H9 (cell line): ENCODE measurements around the gene WDR89. TPM values are rescaled to one million over a fixed set of nuclear protein-coding genes. Genes with fewer than 3 reads are reported as not detected.

Experiments used
- DNase-seq: peaks from one replicate; pipeline ENCODE4 v3.0.0-alpha.2; 2017
- H2AFZ ChIP-seq: one replicate; pipeline ENCODE4 v1.6.1; 2013; ENCODE audit warnings: mild to moderate bottlenecking, low read length, control low read depth, moderate library complexity
- H2AK5ac ChIP-seq: 2 replicates; pipeline ENCODE4 v1.6.1; 2013; ENCODE audit warnings: low read length, control low read depth, mixed read lengths; ENCODE audit not compliant: insufficient read length
- H2BK120ac ChIP-seq: one replicate; pipeline ENCODE4 v1.6.1; 2013; ENCODE audit warnings: low read depth, mild to moderate bottlenecking, low read length, control low read depth, inconsistent platforms; ENCODE audit not compliant: poor library complexity, severe bottlenecking
- H2BK12ac ChIP-seq: 2 replicates; pipeline ENCODE4 v1.6.1; 2013; ENCODE audit warnings: low read length, control low read depth, mixed read lengths, low read depth; ENCODE audit not compliant: insufficient read length
- H2BK15ac ChIP-seq: 2 replicates; pipeline ENCODE4 v1.6.1; 2013; ENCODE audit warnings: low read depth, low read length, control low read depth
- H2BK20ac ChIP-seq: one replicate; pipeline ENCODE4 v1.6.1; 2013; ENCODE audit warnings: low read depth, mild to moderate bottlenecking, low read length, control low read depth, inconsistent platforms; ENCODE audit not compliant: poor library complexity, severe bottlenecking
- H2BK5ac ChIP-seq: 2 replicates; pipeline ENCODE4 v1.6.1; 2013; ENCODE audit warnings: low read length, control low read depth, mixed read lengths; ENCODE audit not compliant: insufficient read length
- H3K14ac ChIP-seq: 2 replicates; pipeline ENCODE4 v1.6.1; 2013; ENCODE audit warnings: low read length, control low read depth; ENCODE audit not compliant: insufficient read depth
- H3K18ac ChIP-seq: 2 replicates; pipeline ENCODE4 v1.6.1; 2013; ENCODE audit warnings: low read depth, mild to moderate bottlenecking, mixed read lengths, low read length, control low read depth; ENCODE audit not compliant: insufficient read length
- H3K23ac ChIP-seq: 2 replicates; pipeline ENCODE4 v1.6.1; 2013; ENCODE audit warnings: low read length, control low read depth, mixed read lengths, low read depth; ENCODE audit not compliant: insufficient read length
- H3K23me2 ChIP-seq: 2 replicates; pipeline ENCODE4 v1.6.1; 2013; ENCODE audit warnings: low read depth, mild to moderate bottlenecking, mixed read lengths, low read length, control low read depth; ENCODE audit not compliant: insufficient read length, poor library complexity, severe bottlenecking
- H3K27ac ChIP-seq: 2 replicates; pipeline ENCODE4 v1.5.1; 2013; ENCODE audit warnings: low read length, control low read depth, mixed read lengths, low read depth; ENCODE audit not compliant: insufficient read length
- H3K27me3 ChIP-seq: 2 replicates; pipeline ENCODE4 v1.6.1; 2013; ENCODE audit warnings: low read length, control low read depth, inconsistent platforms; ENCODE audit not compliant: insufficient read depth
- H3K4ac ChIP-seq: 2 replicates; pipeline ENCODE4 v1.6.1; 2013; ENCODE audit warnings: low read depth, mild to moderate bottlenecking, control low read depth, inconsistent platforms, low read length, moderate library complexity
- H3K4me1 ChIP-seq: 2 replicates; pipeline ENCODE4 v1.6.1; 2013; ENCODE audit warnings: low read length, control low read depth, inconsistent platforms; ENCODE audit not compliant: insufficient read depth
- H3K4me2 ChIP-seq: 2 replicates; pipeline ENCODE4 v1.6.1; 2013; ENCODE audit warnings: low read length, control low read depth, mixed read lengths; ENCODE audit not compliant: insufficient read length, insufficient read depth
- H3K56ac ChIP-seq: 2 replicates; pipeline ENCODE4 v1.6.1; 2013; ENCODE audit warnings: low read depth, mild to moderate bottlenecking, mixed read lengths, low read length, control low read depth; ENCODE audit not compliant: insufficient read length
- H3K79me1 ChIP-seq: 2 replicates; pipeline ENCODE4 v1.6.1; 2013; ENCODE audit warnings: low read depth, mild to moderate bottlenecking, moderate library complexity, low read length, control low read depth, inconsistent platforms; ENCODE audit not compliant: insufficient read depth, poor library complexity, severe bottlenecking
- H3K79me2 ChIP-seq: 2 replicates; pipeline ENCODE4 v1.6.1; 2013; ENCODE audit warnings: low read length, control low read depth, inconsistent platforms; ENCODE audit not compliant: insufficient read depth
- H3K9ac ChIP-seq: 2 replicates; pipeline ENCODE4 v1.6.1; 2013; ENCODE audit warnings: low read length, control low read depth, mixed read lengths; ENCODE audit not compliant: insufficient read length; ENCODE audit errors: extremely low read depth
- H3K9me3 ChIP-seq: one replicate; pipeline ENCODE4 v1.6.1; 2013; ENCODE audit warnings: low read depth, low read length, inconsistent platforms; ENCODE audit not compliant: control insufficient read depth
- H3T11ph ChIP-seq: one replicate; pipeline ENCODE4 v1.6.1; 2013; ENCODE audit warnings: mild to moderate bottlenecking, low read length, control low read depth, inconsistent platforms
- H4K20me1 ChIP-seq: one replicate; pipeline ENCODE4 v1.6.1; 2013; ENCODE audit not compliant: control insufficient read depth, insufficient read length, insufficient read depth
- H4K5ac ChIP-seq: 2 replicates; pipeline ENCODE4 v1.6.1; 2013; ENCODE audit warnings: low read depth, mild to moderate bottlenecking, mixed read lengths, low read length, control low read depth; ENCODE audit not compliant: insufficient read length
- H4K8ac ChIP-seq: replicated peaks from 2 replicates; pipeline ENCODE4 v1.6.1; 2013; ENCODE audit warnings: low read length, control low read depth, mixed read lengths, low read depth; ENCODE audit not compliant: insufficient read length
- H4K91ac ChIP-seq: 2 replicates; pipeline ENCODE4 v1.6.1; 2013; ENCODE audit warnings: low read depth, mild to moderate bottlenecking, moderate library complexity, mixed read lengths, low read length, control low read depth; ENCODE audit not compliant: insufficient read length
- H3K27ac Mint-ChIP-seq, 3 experiments: 2 replicates in 2 of 3; 3 replicates in 1 of 3; pipeline ENCODE4 v1.8.0; 2020 to 2021; ENCODE audit warnings: mixed read lengths in 3 of 3, mild to moderate bottlenecking in 1 of 3, moderate library complexity in 1 of 3
- H3K27me3 Mint-ChIP-seq: 2 replicates; pipeline ENCODE4 v1.8.0; 2021; ENCODE audit warnings: low read depth, mild to moderate bottlenecking, moderate library complexity, mixed read lengths
- H3K36me3 Mint-ChIP-seq, 3 experiments: 2 replicates in 2 of 3; 3 replicates in 1 of 3; pipeline ENCODE4 v1.8.0; 2020 to 2021; ENCODE audit warnings: low read depth in 3 of 3, mixed read lengths in 3 of 3; ENCODE audit not compliant: insufficient read depth in 1 of 3
- H3K4me1 Mint-ChIP-seq, 2 experiments: 2 replicates each; pipeline ENCODE4 v1.8.0; 2020; ENCODE audit warnings: mixed read lengths in 2 of 2
- H3K4me3 Mint-ChIP-seq, 2 experiments: 2 replicates in 1 of 2; 3 replicates in 1 of 2; pipeline ENCODE4 v1.8.0; 2020 to 2021; ENCODE audit warnings: mild to moderate bottlenecking in 2 of 2, mixed read lengths in 2 of 2, moderate library complexity in 1 of 2
- H3K9me3 Mint-ChIP-seq, 2 experiments: 2 replicates in 1 of 2; 3 replicates in 1 of 2; pipeline ENCODE4 v1.8.0; 2020; ENCODE audit warnings: mild to moderate bottlenecking in 2 of 2, mixed read lengths in 2 of 2, moderate library complexity in 1 of 2
- WGBS: extraction: QIAGEN DNeasy Blood & Tissue Kit; methylation state at CpG from one replicate; pipeline ENCODE4 v1.1.7; 2013; ENCODE audit warnings: missing lambda C conversion rate, low lambda C conversion rate, mixed read lengths; ENCODE audit not compliant: insufficient read length; ENCODE audit errors: extremely low coverage; 5-methylcytosine and 5-hydroxymethylcytosine counted together
- total RNA-seq: library from RNA; stranded (reverse); gene quantifications from 2 replicates; pipeline ENCODE4 v1.2.1, GENCODE V29; 2021
- TF ChIP-seq, protein P1 (sequence below): fragments of 200-600 bp; sonication (generic); conservative IDR thresholded peaks from 3 replicates; pipeline ENCODE4 v1.8.0; 2021; ENCODE audit warnings: antibody characterized with exemption, mild to moderate bottlenecking

Gene WDR89
- total RNA-seq, 1 experiment from 2014 or later: 24.0 TPM

DNA sequence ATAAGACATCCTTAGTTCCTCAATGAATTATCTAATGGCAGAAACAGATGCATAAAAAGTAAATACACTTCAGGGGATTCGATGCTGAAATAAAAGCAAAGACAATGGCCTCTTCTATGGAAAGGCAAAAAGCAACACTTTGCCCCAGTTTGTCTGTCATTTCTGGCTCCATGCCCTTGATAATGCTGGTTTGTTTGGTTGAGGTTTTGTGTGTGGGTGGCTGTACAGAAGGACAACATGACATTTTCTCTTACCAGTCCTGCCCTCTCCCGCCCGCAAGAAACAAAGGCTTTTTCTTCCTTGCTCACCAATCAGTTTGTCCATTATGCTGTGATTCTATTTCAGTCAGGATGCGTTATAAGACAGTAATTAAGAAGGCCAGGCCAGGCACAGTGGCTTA is 18.1 kb upstream of the WDR89 start:
- Histone ChIP-seq H2BK15ac (no peak overlapping the region), H4K8ac (no peak overlapping the region), H3T11ph (no peak overlapping the region), H4K20me1 (no peaks in the 10 kb centered on the region), H3K4me2 (no peak overlapping the region), H2AK5ac (no peak overlapping the region), H3K56ac (no peak overlapping the region), H3K27ac (no peak overlapping the region), H2BK5ac (no peak overlapping the region), H3K23ac (no peak overlapping the region), H3K9ac (no peak overlapping the region), H2BK12ac (no peak overlapping the region), H3K79me1 (no peaks in the 10 kb centered on the region), H3K4me1 (no peaks in the 10 kb centered on the region), H2BK120ac (no peak overlapping the region), H3K14ac (no peak overlapping the region), H4K91ac (no peak overlapping the region), H2BK20ac (no peak overlapping the region), H3K79me2 (no peaks in the 10 kb centered on the region), H2AFZ (no peak overlapping the region), H3K9me3 (no peaks in the 10 kb centered on the region), H3K27me3 (no peaks in the 10 kb centered on the region), H3K18ac (no peak overlapping the region), H3K4ac (no peak overlapping the region), H4K5ac (no peak overlapping the region), H3K23me2 (no peaks in the 10 kb centered on the region)
- Mint-ChIP-seq H3K9me3 (no peaks in the 10 kb centered on the region), H3K4me3 (no peak overlapping the region), H3K4me1 (no peaks in the 10 kb centered on the region), H3K27ac (peak overlapping the region in 1 of 3 experiments; percentile 34; a peak in 1 of 7 replicates), H3K27me3 (no peaks in the 10 kb centered on the region; the same call in 1 of the 2 replicates), H3K36me3 (peaks cover 0 to 1% (median 0%) of the 10 kb centered on the region in 3 experiments; a peak in 2 of 7 replicates)
- DNase-seq: no peak
- TF ChIP-seq, protein P1, sequence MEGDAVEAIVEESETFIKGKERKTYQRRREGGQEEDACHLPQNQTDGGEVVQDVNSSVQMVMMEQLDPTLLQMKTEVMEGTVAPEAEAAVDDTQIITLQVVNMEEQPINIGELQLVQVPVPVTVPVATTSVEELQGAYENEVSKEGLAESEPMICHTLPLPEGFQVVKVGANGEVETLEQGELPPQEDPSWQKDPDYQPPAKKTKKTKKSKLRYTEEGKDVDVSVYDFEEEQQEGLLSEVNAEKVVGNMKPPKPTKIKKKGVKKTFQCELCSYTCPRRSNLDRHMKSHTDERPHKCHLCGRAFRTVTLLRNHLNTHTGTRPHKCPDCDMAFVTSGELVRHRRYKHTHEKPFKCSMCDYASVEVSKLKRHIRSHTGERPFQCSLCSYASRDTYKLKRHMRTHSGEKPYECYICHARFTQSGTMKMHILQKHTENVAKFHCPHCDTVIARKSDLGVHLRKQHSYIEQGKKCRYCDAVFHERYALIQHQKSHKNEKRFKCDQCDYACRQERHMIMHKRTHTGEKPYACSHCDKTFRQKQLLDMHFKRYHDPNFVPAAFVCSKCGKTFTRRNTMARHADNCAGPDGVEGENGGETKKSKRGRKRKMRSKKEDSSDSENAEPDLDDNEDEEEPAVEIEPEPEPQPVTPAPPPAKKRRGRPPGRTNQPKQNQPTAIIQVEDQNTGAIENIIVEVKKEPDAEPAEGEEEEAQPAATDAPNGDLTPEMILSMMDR: no peak
- WGBS: no CpG with 5 or more reads among the region's 4 CpGs
